GM06990 (cell line): ENCODE measurements around the gene BTD.

Experiments
- DNase-seq: peaks from one replicate; pipeline ENCODE4 v3.0.0-alpha.2; 2011; ENCODE audit not compliant: insufficient read length; ENCODE audit errors: extremely low read depth
- H3K27me3 ChIP-seq: replicated peaks from 2 replicates; pipeline ENCODE4 v1.6.0; 2011; ENCODE audit warnings: low read length; ENCODE audit not compliant: control insufficient read depth, insufficient read depth
- H3K36me3 ChIP-seq: 2 replicates; pipeline ENCODE4 v1.5.1; 2011; ENCODE audit warnings: low read length; ENCODE audit not compliant: control insufficient read depth, insufficient read depth
- H3K4me3 ChIP-seq: replicated peaks from 2 replicates; pipeline ENCODE4 v1.5.1; 2011; ENCODE audit warnings: low read depth, mild to moderate bottlenecking, control low read depth, low read length
- CTCF ChIP-seq: IDR thresholded peaks from 2 replicates; pipeline ENCODE4 v1.5.1; 2011; ENCODE audit warnings: low read length, control low read depth, mild to moderate bottlenecking, inconsistent platforms; ENCODE audit not compliant: insufficient read depth, poor library complexity, severe bottlenecking

BTD gene

GRCh38 chr3:15649858-15650257 lies 48.3 kb downstream of the BTD start:
- H3K27me3 ChIP-seq: no peaks in the 10 kb centered on the region
- no peak for DNase-seq
- TF ChIP-seq CTCF: no peak
- H3K36me3 ChIP-seq: no peaks in the 10 kb centered on the region
- no peak overlapping the region for H3K4me3 ChIP-seq

GRCh38 chr3:15651396-15651795 lies 49.9 kb downstream of the BTD start:
- Histone ChIP-seq H3K4me3 (no peak overlapping the region), H3K27me3 (no peaks in the 10 kb centered on the region), H3K36me3 (no peaks in the 10 kb centered on the region)
- no peak for TF ChIP-seq CTCF
- DNase-seq: no peak

GRCh38 chr3:15653321-15653720 lies 51.8 kb downstream of the BTD start:
- Histone ChIP-seq H3K27me3 (no peaks in the 10 kb centered on the region), H3K36me3 (no peaks in the 10 kb centered on the region), H3K4me3 (no peak overlapping the region)
- DNase-seq: no peak
- TF ChIP-seq CTCF: no peak

GRCh38 chr3:15654127-15654526 lies 52.6 kb downstream of the BTD start:
- no peak for DNase-seq
- Histone ChIP-seq H3K36me3 (no peaks in the 10 kb centered on the region), H3K27me3 (no peaks in the 10 kb centered on the region), H3K4me3 (no peak overlapping the region)
- TF ChIP-seq CTCF: no peak

GRCh38 chr3:15654891-15655290 lies 53.3 kb downstream of the BTD start:
- no peak overlapping the region for H3K4me3 ChIP-seq
- H3K27me3 ChIP-seq: no peaks in the 10 kb centered on the region
- H3K36me3 ChIP-seq: no peaks in the 10 kb centered on the region
- no peak for TF ChIP-seq CTCF
- no peak for DNase-seq

- TF ChIP-seq CTCF: no peak
- Histone ChIP-seq H3K4me3 (no peak overlapping the region), H3K27me3 (no peaks in the 10 kb centered on the region), H3K36me3 (no peaks in the 10 kb centered on the region)
- DNase-seq: no peak
Measured at GRCh38 chr3:15656342-15656741, 54.8 kb downstream of the BTD start.
